Astrocyte (in vitro differentiated cells and primary cell): ENCODE results near the gene FAM184B. TPM values are rescaled to one million over a fixed set of nuclear protein-coding genes. Genes with fewer than 3 reads are reported as not detected.
A peak's percentile ranks its signal among the peaks of the same experiment; 100 is the strongest.

Source experiments
- DNase-seq: peaks from one replicate; pipeline ENCODE4 v3.0.0-alpha.2; 2010; ENCODE audit warnings: low read depth
- FAIRE-seq: peaks from 2 replicates; lab custom pipeline; 2011; peaks lifted over from hg19 to GRCh38; lab: Jason Lieb, UNC
- H2AFZ ChIP-seq: 2 replicates; pipeline ENCODE4 v1.6.0; 2012; ENCODE audit warnings: low read depth, low read length, inconsistent platforms
- H3K27ac ChIP-seq: 2 replicates; pipeline ENCODE4 v1.5.1; 2011; ENCODE audit warnings: low read depth, low read length, inconsistent platforms
- H3K27me3 ChIP-seq: 2 replicates; pipeline ENCODE4 v1.6.0; 2011; ENCODE audit warnings: low read length, inconsistent platforms; ENCODE audit not compliant: insufficient read depth
- H3K36me3 ChIP-seq: 2 replicates; pipeline ENCODE4 v1.5.1; 2011; ENCODE audit warnings: low read length, inconsistent platforms; ENCODE audit not compliant: insufficient read depth
- H3K4me1 ChIP-seq: 2 replicates; pipeline ENCODE4 v1.5.1; 2011; ENCODE audit warnings: low read length, inconsistent platforms; ENCODE audit not compliant: insufficient read depth
- H3K4me2 ChIP-seq: 2 replicates; pipeline ENCODE4 v1.6.0; 2012; ENCODE audit warnings: low read length, inconsistent platforms
- H3K4me3 ChIP-seq: 2 replicates; pipeline ENCODE4 v1.5.1; 2011; ENCODE audit warnings: low read depth, mild to moderate bottlenecking, low read length, inconsistent platforms; ENCODE audit not compliant: insufficient read depth
- H3K79me2 ChIP-seq: 2 replicates; pipeline ENCODE4 v1.6.0; 2012; ENCODE audit warnings: mild to moderate bottlenecking, low read length, inconsistent platforms; ENCODE audit not compliant: insufficient read depth
- H3K9ac ChIP-seq: 2 replicates; pipeline ENCODE4 v1.6.0; 2012; ENCODE audit warnings: mild to moderate bottlenecking, low read length, inconsistent platforms
- H3K9me3 ChIP-seq: 2 replicates; pipeline ENCODE4 v1.5.1; 2012; ENCODE audit warnings: low read depth, mild to moderate bottlenecking, low read length, inconsistent platforms; ENCODE audit not compliant: insufficient read depth
- H4K20me1 ChIP-seq: 2 replicates; pipeline ENCODE4 v1.6.0; 2012; ENCODE audit warnings: low read length, inconsistent platforms; ENCODE audit not compliant: insufficient read depth
- H3K27ac Mint-ChIP-seq: one replicate; pipeline ENCODE4 v1.8.0; 2021; ENCODE audit warnings: mild to moderate bottlenecking, mixed read lengths; ENCODE audit not compliant: unreplicated experiment
- H3K27me3 Mint-ChIP-seq: one replicate; pipeline ENCODE4 v1.8.0; 2021; ENCODE audit warnings: low read depth, mixed read lengths; ENCODE audit not compliant: unreplicated experiment
- H3K36me3 Mint-ChIP-seq: one replicate; pipeline ENCODE4 v1.8.0; 2021; ENCODE audit warnings: low read depth, mixed read lengths; ENCODE audit not compliant: unreplicated experiment
- H3K4me1 Mint-ChIP-seq: one replicate; pipeline ENCODE4 v1.8.0; 2021; ENCODE audit warnings: low read depth, mixed read lengths; ENCODE audit not compliant: unreplicated experiment
- H3K4me3 Mint-ChIP-seq: one replicate; pipeline ENCODE4 v1.8.0; 2021; ENCODE audit warnings: mild to moderate bottlenecking, moderate library complexity, mixed read lengths; ENCODE audit not compliant: unreplicated experiment
- H3K9me3 Mint-ChIP-seq: one replicate; pipeline ENCODE4 v1.8.0; 2021; ENCODE audit warnings: mild to moderate bottlenecking, mixed read lengths; ENCODE audit not compliant: unreplicated experiment
- CTCF ChIP-seq: IDR thresholded peaks from 2 replicates; pipeline ENCODE4 v1.5.1; 2011; ENCODE audit warnings: low read depth, mild to moderate bottlenecking, inconsistent platforms, low read length, moderate library complexity; ENCODE audit not compliant: insufficient read depth
- EZH2 ChIP-seq: IDR thresholded peaks from 2 replicates; pipeline ENCODE4 v1.6.1; 2012; ENCODE audit warnings: mild to moderate bottlenecking, low read length, inconsistent platforms; ENCODE audit not compliant: insufficient read depth
- total RNA-seq: library from RNA; stranded (reverse); gene quantifications from 2 replicates; pipeline ENCODE4 v1.2.1, GENCODE V29; 2021

FAM184B gene
- total RNA-seq, 1 donor from 2014 or later: 0.54 TPM

GRCh38 chr4:17786567-17786966 is 5.1 kb upstream of the FAM184B start:
- H3K36me3 Mint-ChIP-seq: no peaks in the 10 kb centered on the region
- H3K4me1 ChIP-seq: peaks cover 12% of the 10 kb centered on the region
- peaks cover 7% of the 10 kb centered on the region for H3K27me3 Mint-ChIP-seq
- no peak for FAIRE-seq
- H3K79me2 ChIP-seq: no peaks in the 10 kb centered on the region
- H4K20me1 ChIP-seq: no peaks in the 10 kb centered on the region
- H3K4me1 Mint-ChIP-seq: peaks cover 35% of the 10 kb centered on the region
- no peak overlapping the region for H3K27ac ChIP-seq
- H3K27me3 ChIP-seq: no peaks in the 10 kb centered on the region
- H3K9me3 ChIP-seq: no peaks in the 10 kb centered on the region
- peak overlapping the region; percentile 5 for H3K27ac Mint-ChIP-seq
- H3K4me3 ChIP-seq: no peak overlapping the region
- no peak overlapping the region for H3K9ac ChIP-seq
- DNase-seq: peak; percentile 48
- H3K4me2 ChIP-seq: peak overlapping the region; percentile 11
- H3K9me3 Mint-ChIP-seq: no peaks in the 10 kb centered on the region
- no peak overlapping the region for H3K4me3 Mint-ChIP-seq
- TF ChIP-seq CTCF (no peak), EZH2 (no peak)
- no peaks in the 10 kb centered on the region for H3K36me3 ChIP-seq
- H2AFZ ChIP-seq: no peak overlapping the region

- no peak for DNase-seq
- H3K27ac Mint-ChIP-seq: no peak overlapping the region
- Histone ChIP-seq H3K4me1 (peaks cover 17% of the 10 kb centered on the region), H3K27me3 (peaks cover 3% of the 10 kb centered on the region), H2AFZ (no peak overlapping the region), H3K79me2 (no peaks in the 10 kb centered on the region), H3K27ac (no peak overlapping the region), H4K20me1 (no peaks in the 10 kb centered on the region), H3K36me3 (no peaks in the 10 kb centered on the region), H3K9me3 (no peaks in the 10 kb centered on the region), H3K4me2 (no peak overlapping the region), H3K9ac (no peak overlapping the region), H3K4me3 (no peak overlapping the region)
- TF ChIP-seq CTCF (no peak), EZH2 (no peak)
- H3K27me3 Mint-ChIP-seq: peaks cover 9% of the 10 kb centered on the region
- no peak overlapping the region for H3K4me3 Mint-ChIP-seq
- no peak for FAIRE-seq
- H3K36me3 Mint-ChIP-seq: no peaks in the 10 kb centered on the region
- H3K9me3 Mint-ChIP-seq: no peaks in the 10 kb centered on the region
- H3K4me1 Mint-ChIP-seq: peaks cover 36% of the 10 kb centered on the region
Measured at GRCh38 chr4:17785858-17786257, 4.4 kb upstream of the FAM184B start.

GRCh38 chr4:17780501-17781299 is 721 bp downstream of the FAM184B start:
- Histone ChIP-seq H3K27me3 (peaks cover 13% of the 10 kb centered on the region), H3K4me2 (peak overlapping the region; percentile 86), H4K20me1 (no peaks in the 10 kb centered on the region), H3K27ac (no peak overlapping the region), H3K4me3 (peak overlapping the region; percentile 52), H3K9me3 (no peaks in the 10 kb centered on the region), H3K9ac (peak overlapping the region; percentile 51), H3K4me1 (peaks cover 14% of the 10 kb centered on the region), H3K79me2 (no peaks in the 10 kb centered on the region), H3K36me3 (no peaks in the 10 kb centered on the region), H2AFZ (peak overlapping the region; percentile 78)
- Mint-ChIP-seq H3K27ac (no peak overlapping the region), H3K4me3 (peak overlapping the region; percentile 78), H3K4me1 (peaks cover 12% of the 10 kb centered on the region), H3K36me3 (no peaks in the 10 kb centered on the region), H3K27me3 (peaks cover 23% of the 10 kb centered on the region), H3K9me3 (no peaks in the 10 kb centered on the region)
- DNase-seq: peak; percentile 61
- no peak for FAIRE-seq
- TF ChIP-seq CTCF (no peak), EZH2 (no peak)
